Measurements from ENCODE around the gene AFMID. TPM values are rescaled to one million over a fixed set of nuclear protein-coding genes. Genes with fewer than 3 reads are reported as not detected.
"Not testable (repeated sequence)": the region's sequence is repeated elsewhere in the genome, so short reads cannot be mapped to it uniquely, and the experiment has no call there.

AFMID gene
- total RNA-seq, 1 experiment from 2014 or later = 45.1 TPM

DNA sequence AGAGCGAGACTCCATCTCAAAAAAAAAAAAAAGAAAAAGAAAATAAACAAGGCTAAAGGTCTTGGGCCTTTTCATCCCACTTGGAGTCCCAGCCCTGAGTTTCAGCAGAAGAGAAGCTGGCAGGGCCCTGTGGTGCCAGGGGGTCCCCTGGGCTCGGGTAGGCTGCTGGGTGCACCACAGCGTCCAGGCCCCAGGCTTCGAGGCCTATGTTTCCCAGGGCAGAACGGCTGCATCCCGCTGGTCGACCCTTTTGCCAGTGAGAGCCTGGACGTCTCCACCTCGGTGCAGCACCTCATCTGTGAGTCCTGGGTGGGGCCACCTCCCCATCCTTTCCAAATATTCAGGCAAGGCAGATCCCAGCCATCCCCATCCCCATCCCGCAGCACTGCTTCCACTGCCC, 46.5 kb downstream of the AFMID start:
- H3K4me1 Mint-ChIP-seq = peaks cover 4% of the 10 kb centered on the region; the same call in 1 of the 2 replicates
- POLR2A ChIA-PET = no interaction called here
- ATAC-seq (no peak), DNase-seq (ENCODE audit: low spot score) (no peak)
- CTCF ChIA-PET = no interaction called here
- H3K9me3 Mint-ChIP-seq = no peaks in the 10 kb centered on the region
- peaks cover 32% of the 10 kb centered on the region for H3K27me3 Mint-ChIP-seq (ENCODE audit: low read depth)
- no peak overlapping the region for H3K27ac Mint-ChIP-seq
- H3K4me3 Mint-ChIP-seq = no peak overlapping the region
- TF ChIP-seq ZNF263 (CRISPR knock-in tag; IDR thresholded peaks at IDR 0.05; ENCODE audit: low read depth) (no peak), ZNF219 (CRISPR knock-in tag; IDR thresholded peaks at IDR 0.05; ENCODE audit: borderline replicate concordance) (no peak), ZNF671 (CRISPR knock-in tag; IDR thresholded peaks at IDR 0.05) (no peak), FOXK1 (CRISPR knock-in tag; IDR thresholded peaks at IDR 0.05) (no peak)
- TF ChIP-seq, protein P1, sequence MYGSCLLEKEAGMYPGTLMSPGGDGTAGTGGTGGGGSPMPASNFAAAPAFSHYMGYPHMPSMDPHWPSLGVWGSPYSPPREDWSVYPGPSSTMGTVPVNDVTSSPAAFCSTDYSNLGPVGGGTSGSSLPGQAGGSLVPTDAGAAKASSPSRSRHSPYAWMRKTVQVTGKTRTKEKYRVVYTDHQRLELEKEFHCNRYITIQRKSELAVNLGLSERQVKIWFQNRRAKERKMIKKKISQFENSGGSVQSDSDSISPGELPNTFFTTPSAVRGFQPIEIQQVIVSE (CRISPR knock-in tag; IDR thresholded peaks at IDR 0.05; ENCODE audit: borderline replicate concordance) = no peak
- TF ChIP-seq, protein P2, sequence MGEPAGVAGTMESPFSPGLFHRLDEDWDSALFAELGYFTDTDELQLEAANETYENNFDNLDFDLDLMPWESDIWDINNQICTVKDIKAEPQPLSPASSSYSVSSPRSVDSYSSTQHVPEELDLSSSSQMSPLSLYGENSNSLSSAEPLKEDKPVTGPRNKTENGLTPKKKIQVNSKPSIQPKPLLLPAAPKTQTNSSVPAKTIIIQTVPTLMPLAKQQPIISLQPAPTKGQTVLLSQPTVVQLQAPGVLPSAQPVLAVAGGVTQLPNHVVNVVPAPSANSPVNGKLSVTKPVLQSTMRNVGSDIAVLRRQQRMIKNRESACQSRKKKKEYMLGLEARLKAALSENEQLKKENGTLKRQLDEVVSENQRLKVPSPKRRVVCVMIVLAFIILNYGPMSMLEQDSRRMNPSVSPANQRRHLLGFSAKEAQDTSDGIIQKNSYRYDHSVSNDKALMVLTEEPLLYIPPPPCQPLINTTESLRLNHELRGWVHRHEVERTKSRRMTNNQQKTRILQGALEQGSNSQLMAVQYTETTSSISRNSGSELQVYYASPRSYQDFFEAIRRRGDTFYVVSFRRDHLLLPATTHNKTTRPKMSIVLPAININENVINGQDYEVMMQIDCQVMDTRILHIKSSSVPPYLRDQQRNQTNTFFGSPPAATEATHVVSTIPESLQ (CRISPR knock-in tag; IDR thresholded peaks at IDR 0.05) = no peak
- TF ChIP-seq, protein P3, sequence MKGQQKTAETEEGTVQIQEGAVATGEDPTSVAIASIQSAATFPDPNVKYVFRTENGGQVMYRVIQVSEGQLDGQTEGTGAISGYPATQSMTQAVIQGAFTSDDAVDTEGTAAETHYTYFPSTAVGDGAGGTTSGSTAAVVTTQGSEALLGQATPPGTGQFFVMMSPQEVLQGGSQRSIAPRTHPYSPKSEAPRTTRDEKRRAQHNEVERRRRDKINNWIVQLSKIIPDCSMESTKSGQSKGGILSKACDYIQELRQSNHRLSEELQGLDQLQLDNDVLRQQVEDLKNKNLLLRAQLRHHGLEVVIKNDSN (CRISPR knock-in tag; IDR thresholded peaks at IDR 0.05) = no peak
- H3K36me3 Mint-ChIP-seq = no peaks in the 10 kb centered on the region

DNA sequence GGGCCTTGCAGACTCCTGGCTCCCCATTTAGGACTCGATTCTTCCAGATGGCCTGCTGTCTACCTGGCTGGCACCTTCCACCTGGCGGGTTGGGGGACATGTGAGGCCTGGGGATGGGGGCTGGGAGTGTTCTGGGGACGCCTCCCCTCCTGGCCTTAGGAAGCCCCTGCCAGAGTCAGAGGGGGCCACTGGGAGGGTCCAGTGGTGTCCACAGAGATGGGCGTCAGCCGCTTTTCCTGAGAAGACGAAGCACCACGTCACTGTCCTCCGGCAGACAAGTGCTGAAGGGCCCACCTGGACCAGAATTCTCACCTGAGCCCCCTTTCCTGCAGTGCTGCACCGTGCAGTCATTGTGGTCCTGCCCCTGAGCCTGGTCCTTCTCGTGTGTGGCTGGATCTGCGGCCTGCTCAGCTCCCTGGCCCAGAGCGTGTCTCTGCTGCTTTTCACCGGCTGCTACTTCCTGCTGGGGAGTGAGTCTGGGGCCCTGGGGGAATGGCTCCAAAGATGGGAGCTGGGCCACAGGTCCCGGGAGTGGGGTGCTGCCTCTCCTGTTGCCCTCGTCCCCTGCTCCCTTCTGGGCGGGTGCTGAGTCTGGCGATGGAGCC, 47.2 kb downstream of the AFMID start:
- CTCF ChIA-PET = interaction anchor here (1.0 to 1.3 kb wide), 2 partner anchors 17 to 20 kb away, joined by 3 to 7 read pairs; no protein-coding TSS in a partner anchor
- ATAC-seq (no peak), DNase-seq (ENCODE audit: low spot score) (no peak)
- POLR2A ChIA-PET = no interaction called here
- Mint-ChIP-seq H3K4me1 (peaks cover 4% of the 10 kb centered on the region; the same call in 1 of the 2 replicates), H3K9me3 (no peaks in the 10 kb centered on the region), H3K27ac (no peak overlapping the region), H3K36me3 (no peaks in the 10 kb centered on the region), H3K27me3 (ENCODE audit: low read depth) (peaks cover 32% of the 10 kb centered on the region), H3K4me3 (no peak overlapping the region)
- no peak for TF ChIP-seq OVOL2 (CRISPR knock-in tag; IDR thresholded peaks at IDR 0.05; ENCODE audit: borderline replicate concordance)
- no peak for TF ChIP-seq NR2C2 (CRISPR knock-in tag; IDR thresholded peaks at IDR 0.05)
- no peak for TF ChIP-seq SP1 (CRISPR knock-in tag; conservative IDR thresholded peaks at IDR 0.05)
- TF ChIP-seq NR1H2 (CRISPR knock-in tag; IDR thresholded peaks at IDR 0.05) = no peak
- TF ChIP-seq ZNF138 (CRISPR knock-in tag; conservative IDR thresholded peaks at IDR 0.05) = no peak
- TF ChIP-seq, protein P4, sequence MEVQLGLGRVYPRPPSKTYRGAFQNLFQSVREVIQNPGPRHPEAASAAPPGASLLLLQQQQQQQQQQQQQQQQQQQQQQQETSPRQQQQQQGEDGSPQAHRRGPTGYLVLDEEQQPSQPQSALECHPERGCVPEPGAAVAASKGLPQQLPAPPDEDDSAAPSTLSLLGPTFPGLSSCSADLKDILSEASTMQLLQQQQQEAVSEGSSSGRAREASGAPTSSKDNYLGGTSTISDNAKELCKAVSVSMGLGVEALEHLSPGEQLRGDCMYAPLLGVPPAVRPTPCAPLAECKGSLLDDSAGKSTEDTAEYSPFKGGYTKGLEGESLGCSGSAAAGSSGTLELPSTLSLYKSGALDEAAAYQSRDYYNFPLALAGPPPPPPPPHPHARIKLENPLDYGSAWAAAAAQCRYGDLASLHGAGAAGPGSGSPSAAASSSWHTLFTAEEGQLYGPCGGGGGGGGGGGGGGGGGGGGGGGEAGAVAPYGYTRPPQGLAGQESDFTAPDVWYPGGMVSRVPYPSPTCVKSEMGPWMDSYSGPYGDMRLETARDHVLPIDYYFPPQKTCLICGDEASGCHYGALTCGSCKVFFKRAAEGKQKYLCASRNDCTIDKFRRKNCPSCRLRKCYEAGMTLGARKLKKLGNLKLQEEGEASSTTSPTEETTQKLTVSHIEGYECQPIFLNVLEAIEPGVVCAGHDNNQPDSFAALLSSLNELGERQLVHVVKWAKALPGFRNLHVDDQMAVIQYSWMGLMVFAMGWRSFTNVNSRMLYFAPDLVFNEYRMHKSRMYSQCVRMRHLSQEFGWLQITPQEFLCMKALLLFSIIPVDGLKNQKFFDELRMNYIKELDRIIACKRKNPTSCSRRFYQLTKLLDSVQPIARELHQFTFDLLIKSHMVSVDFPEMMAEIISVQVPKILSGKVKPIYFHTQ (CRISPR knock-in tag; IDR thresholded peaks at IDR 0.05) = no peak
- no peak for TF ChIP-seq ZNF416 (CRISPR knock-in tag; IDR thresholded peaks at IDR 0.05)
- TF ChIP-seq, protein P5, sequence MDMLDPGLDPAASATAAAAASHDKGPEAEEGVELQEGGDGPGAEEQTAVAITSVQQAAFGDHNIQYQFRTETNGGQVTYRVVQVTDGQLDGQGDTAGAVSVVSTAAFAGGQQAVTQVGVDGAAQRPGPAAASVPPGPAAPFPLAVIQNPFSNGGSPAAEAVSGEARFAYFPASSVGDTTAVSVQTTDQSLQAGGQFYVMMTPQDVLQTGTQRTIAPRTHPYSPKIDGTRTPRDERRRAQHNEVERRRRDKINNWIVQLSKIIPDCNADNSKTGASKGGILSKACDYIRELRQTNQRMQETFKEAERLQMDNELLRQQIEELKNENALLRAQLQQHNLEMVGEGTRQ (CRISPR knock-in tag; IDR thresholded peaks at IDR 0.05) = no peak

DNA sequence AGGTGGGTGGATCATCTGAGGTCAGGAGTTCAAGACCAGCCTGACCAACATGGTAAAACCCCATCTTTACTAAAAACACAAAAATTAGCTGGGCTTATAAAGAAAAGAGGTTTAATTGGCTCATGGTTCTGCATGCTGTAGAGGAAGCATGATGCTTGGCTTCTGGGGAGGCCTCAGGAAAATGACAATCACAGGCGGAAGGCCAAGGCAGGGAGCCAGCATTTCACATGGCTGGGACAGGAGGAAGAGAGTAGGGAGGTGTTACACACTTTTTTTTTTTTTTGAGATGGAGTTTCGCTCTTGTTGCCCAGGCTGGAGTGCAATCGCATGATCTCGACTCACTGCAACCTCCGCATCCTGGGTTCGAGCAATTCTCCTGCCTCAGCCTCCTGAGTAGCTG, 47.9 kb downstream of the AFMID start:
- H3K4me3 Mint-ChIP-seq; DNase-seq (ENCODE audit: low spot score); H3K27ac Mint-ChIP-seq; H3K36me3 Mint-ChIP-seq; POLR2A ChIA-PET; H3K9me3 Mint-ChIP-seq; H3K4me1 Mint-ChIP-seq; ATAC-seq: not testable (repeated sequence)
- peaks cover 29% of the 10 kb centered on the region for H3K27me3 Mint-ChIP-seq (ENCODE audit: low read depth)
- CTCF ChIA-PET = interaction anchor here (1.0 to 1.3 kb wide), 2 partner anchors 16 to 19 kb away, joined by 3 to 7 read pairs; no protein-coding TSS in a partner anchor
